MCF 10A (cell line): Measurements from ENCODE around the gene ACSL6. TPM values are rescaled to one million over a fixed set of nuclear protein-coding genes. Genes with fewer than 3 reads are reported as not detected.

Experiments
- BruUV-seq: library from RNA; stranded (reverse); fragments of 400-500 nt; replicated peaks from 2 replicates; lab custom pipeline; 2021; lab: Mats Ljungman, UMichigan
- CTCF ChIA-PET: fragments of 300-600 bp; sonication (Branson Sonifier 250); formaldehyde crosslinking; extraction: SDS; loops from one replicate; lab custom pipeline; 2021; ENCODE audit warnings: antibody characterized with exemption, inconsistent platforms; lab: Yijun Ruan, JAX
- POLR2A ChIA-PET: fragments of 300-600, 350-650 bp; sonication (Branson Sonifier 250); formaldehyde crosslinking; extraction: SDS; loops from one replicate; lab custom pipeline; 2020; ENCODE audit warnings: antibody characterized with exemption, inconsistent platforms; lab: Yijun Ruan, JAX
- DNase-seq: peaks from one replicate; pipeline ENCODE4 v3.0.0-alpha.2; 2018; ENCODE audit not compliant: unreplicated experiment
- H3K27ac Mint-ChIP-seq: one replicate; pipeline ENCODE4 v1.8.0; 2022; ENCODE audit warnings: mild to moderate bottlenecking, low read depth, mixed read lengths; ENCODE audit not compliant: unreplicated experiment
- H3K27me3 Mint-ChIP-seq: one replicate; pipeline ENCODE4 v1.8.0; 2022; ENCODE audit warnings: mixed read lengths; ENCODE audit not compliant: insufficient read depth, unreplicated experiment
- H3K36me3 Mint-ChIP-seq: one replicate; pipeline ENCODE4 v1.8.0; 2022; ENCODE audit warnings: mild to moderate bottlenecking, moderate library complexity, mixed read lengths; ENCODE audit not compliant: insufficient read depth, unreplicated experiment
- H3K4me1 Mint-ChIP-seq: one replicate; pipeline ENCODE4 v1.8.0; 2022; ENCODE audit warnings: mixed read lengths; ENCODE audit not compliant: insufficient read depth, unreplicated experiment
- H3K4me3 Mint-ChIP-seq: one replicate; pipeline ENCODE4 v1.8.0; 2022; ENCODE audit warnings: mild to moderate bottlenecking, moderate library complexity, mixed read lengths; ENCODE audit not compliant: unreplicated experiment
- H3K9me3 Mint-ChIP-seq: one replicate; pipeline ENCODE4 v1.8.0; 2022; ENCODE audit warnings: mixed read lengths; ENCODE audit not compliant: unreplicated experiment
- intact Hi-C: fragments of 100-400 bp; cut with micrococcal nuclease; formaldehyde crosslinking; loops from 2 replicates; pipeline ENCODE4 v1.14.1; 2022
- total RNA-seq: library from RNA; stranded (reverse); gene quantifications from 2 replicates; pipeline ENCODE4 v1.2.3, GENCODE V29; 2022
- TF ChIP-seq, protein P1 (sequence below): fragments of 200-600 bp; IDR thresholded peaks from one replicate; pipeline ENCODE4 v1.8.0; 2022; ENCODE audit warnings: antibody characterized with exemption, mild to moderate bottlenecking; ENCODE audit not compliant: unreplicated experiment

ACSL6 gene
- total RNA-seq, 1 experiment from 2014 or later: not detected

DNA sequence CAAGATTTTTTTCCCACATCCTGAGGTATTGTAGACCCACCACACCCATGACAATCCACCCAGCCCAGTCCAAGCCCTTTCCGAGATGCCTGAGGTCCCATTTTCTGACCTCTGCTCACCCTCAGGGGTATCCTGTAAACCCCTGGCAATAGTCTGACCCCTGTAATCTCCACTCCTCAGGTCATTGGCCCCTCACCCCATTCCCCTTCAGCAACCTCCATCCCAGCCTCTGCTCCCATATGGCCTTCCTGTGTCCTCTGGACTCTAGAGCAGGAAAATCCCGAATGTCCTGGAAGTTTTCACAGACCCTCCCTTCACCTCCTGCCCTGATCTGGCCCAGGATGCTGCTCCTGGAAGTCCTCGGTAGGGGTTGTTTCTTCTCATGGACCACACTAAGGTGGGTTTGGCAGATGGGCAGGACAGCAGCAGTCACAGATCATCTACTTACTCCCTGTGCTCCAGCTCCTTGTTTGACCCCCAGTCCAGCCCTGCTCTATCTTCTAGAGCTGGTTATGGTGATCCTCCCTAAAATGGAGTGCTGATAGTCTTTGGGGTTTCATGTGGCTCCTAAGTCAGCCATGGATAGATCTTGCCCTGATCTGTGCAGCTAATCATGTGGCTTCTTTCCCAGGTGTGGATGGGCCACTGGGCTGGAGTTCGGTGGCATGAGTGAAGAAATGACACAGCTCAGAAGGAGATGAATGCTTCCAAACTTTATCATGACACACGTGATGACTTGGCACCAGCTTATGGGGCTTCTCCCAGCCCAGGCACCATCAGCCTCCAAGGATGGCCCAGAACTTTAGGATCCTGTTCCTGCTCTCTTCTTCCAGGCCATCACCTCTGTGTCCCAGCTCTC is 12.0 kb upstream of the ACSL6 start:
- BruUV-seq: no TSS peak
- TF ChIP-seq, protein P1, sequence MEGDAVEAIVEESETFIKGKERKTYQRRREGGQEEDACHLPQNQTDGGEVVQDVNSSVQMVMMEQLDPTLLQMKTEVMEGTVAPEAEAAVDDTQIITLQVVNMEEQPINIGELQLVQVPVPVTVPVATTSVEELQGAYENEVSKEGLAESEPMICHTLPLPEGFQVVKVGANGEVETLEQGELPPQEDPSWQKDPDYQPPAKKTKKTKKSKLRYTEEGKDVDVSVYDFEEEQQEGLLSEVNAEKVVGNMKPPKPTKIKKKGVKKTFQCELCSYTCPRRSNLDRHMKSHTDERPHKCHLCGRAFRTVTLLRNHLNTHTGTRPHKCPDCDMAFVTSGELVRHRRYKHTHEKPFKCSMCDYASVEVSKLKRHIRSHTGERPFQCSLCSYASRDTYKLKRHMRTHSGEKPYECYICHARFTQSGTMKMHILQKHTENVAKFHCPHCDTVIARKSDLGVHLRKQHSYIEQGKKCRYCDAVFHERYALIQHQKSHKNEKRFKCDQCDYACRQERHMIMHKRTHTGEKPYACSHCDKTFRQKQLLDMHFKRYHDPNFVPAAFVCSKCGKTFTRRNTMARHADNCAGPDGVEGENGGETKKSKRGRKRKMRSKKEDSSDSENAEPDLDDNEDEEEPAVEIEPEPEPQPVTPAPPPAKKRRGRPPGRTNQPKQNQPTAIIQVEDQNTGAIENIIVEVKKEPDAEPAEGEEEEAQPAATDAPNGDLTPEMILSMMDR: no peak
- H3K27me3 Mint-ChIP-seq: peaks cover 21% of the 10 kb centered on the region

DNA sequence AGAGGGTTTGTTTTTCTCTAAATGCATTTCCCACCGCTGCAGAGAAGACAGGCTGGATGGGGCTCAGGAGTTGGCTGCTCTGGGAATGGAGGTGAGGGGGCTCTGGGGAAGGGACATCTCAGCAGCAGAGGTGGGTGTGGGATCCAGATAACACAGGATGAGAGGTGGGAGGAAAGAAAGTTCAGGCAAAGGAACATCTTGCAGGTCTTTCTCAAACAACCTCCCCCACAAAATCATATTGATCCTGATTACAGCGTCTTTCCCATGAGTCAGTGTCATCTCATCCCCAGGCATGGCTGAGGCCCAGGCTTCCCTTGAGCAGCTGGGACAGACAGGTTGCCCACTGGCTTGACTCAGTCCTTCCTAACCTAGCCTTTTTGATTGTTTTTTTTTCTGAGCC is 11.3 kb upstream of the ACSL6 start:
- no peaks in the 10 kb centered on the region for H3K36me3 Mint-ChIP-seq
- POLR2A ChIA-PET: interaction anchor here (1.1 kb wide), 1 partner anchor 433 kb away, joined by 3 read pairs; no protein-coding TSS in a partner anchor

More for the DNA sequence above, 12.0 kb upstream of the ACSL6 start:
- ChIA-PET CTCF (interaction anchor here (0.6 to 1.2 kb wide), 3 partner anchors 42 to 591 kb away, joined by 3 to 6 read pairs (median 3); no protein-coding TSS in a partner anchor), POLR2A (no interaction called here)
- no peak for DNase-seq
- Mint-ChIP-seq H3K4me3 (no peak overlapping the region), H3K9me3 (no peaks in the 10 kb centered on the region), H3K27ac (no peak overlapping the region), H3K4me1 (no peaks in the 10 kb centered on the region), H3K36me3 (no peaks in the 10 kb centered on the region)
- intact Hi-C loops: no loop called here

DNA sequence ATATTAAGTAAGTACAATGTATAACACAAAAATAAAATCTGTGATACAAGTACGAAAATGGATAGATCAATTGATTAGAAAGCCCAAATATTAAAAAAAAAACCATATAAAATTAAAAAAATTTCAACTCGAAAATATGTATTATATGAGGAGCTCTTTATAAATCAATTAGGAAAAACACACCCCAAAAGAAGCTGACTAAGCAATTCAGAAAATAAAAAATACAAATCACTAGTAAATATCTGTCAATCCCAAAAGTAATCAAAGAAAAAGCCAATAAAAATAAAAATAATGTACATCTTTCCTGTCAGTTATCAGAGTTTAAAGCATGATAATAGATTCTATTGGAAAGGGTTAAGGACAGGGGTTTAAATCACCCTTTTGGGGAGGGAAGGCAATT is 10.2 kb upstream of the ACSL6 start:
- no peaks in the 10 kb centered on the region for H3K9me3 Mint-ChIP-seq
- no peaks in the 10 kb centered on the region for H3K4me1 Mint-ChIP-seq
- intact Hi-C loops: no loop called here
- TF ChIP-seq, protein P1: no peak
- H3K36me3 Mint-ChIP-seq: no peaks in the 10 kb centered on the region
- DNase-seq: no peak
- ChIA-PET CTCF (no interaction called here), POLR2A (interaction anchor here (1.5 kb wide), 1 partner anchor 59 kb away, joined by 4 read pairs; no protein-coding TSS in a partner anchor)
- BruUV-seq: no TSS peak
- no peak overlapping the region for H3K27ac Mint-ChIP-seq
- peaks cover 27% of the 10 kb centered on the region for H3K27me3 Mint-ChIP-seq
- H3K4me3 Mint-ChIP-seq: no peak overlapping the region

More for the DNA sequence above, 11.3 kb upstream of the ACSL6 start:
- TF ChIP-seq, protein P1: no peak
- Mint-ChIP-seq H3K27me3 (peaks cover 21% of the 10 kb centered on the region), H3K9me3 (no peaks in the 10 kb centered on the region), H3K4me1 (no peaks in the 10 kb centered on the region), H3K4me3 (no peak overlapping the region), H3K27ac (no peak overlapping the region)
- no peak for DNase-seq
- CTCF ChIA-PET: no interaction called here
- intact Hi-C loops: no loop called here
- no TSS peak for BruUV-seq

DNA sequence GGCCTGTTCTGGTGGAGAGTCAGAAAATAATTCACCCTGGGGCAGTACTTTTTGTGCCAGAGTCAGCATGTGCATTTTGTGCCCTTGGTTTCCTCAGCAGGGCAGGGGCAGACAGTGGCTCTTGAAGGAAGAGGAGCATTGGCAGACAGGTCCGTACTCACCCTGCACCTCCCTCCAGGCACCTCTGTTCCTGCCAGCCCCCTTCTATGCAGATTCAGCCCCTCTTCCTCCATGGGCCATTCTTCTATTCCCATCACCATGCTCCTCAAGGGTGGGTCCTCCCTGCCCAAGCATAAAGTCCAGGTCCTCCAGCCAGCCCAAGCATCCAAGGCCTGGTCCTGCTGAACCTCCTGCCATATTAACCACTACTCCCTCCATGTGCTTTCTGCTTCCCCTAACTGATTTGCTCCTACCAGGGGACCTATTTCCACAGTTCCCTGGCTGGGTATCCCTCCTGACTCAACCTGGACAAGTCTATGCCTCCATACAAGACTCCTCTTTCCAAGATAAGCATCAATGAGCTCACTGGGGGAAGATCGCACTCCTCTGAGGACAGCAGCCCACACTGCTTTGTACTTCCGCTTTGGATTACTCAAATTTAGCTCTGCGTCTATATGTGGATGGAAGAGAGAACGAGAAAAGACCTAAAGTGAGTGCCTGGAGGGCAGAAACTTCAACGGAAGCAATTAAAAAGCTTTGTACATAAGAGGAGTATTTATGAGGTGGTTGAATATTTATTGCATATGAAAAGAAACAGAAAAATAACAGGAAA is 9.3 kb upstream of the ACSL6 start:
- intact Hi-C loops: no loop called here
- TF ChIP-seq, protein P1: no peak
- CTCF ChIA-PET: interaction anchor here (0.6 to 1.1 kb wide), 2 partner anchors 11 to 431 kb away, joined by 3 to 6 read pairs; no protein-coding TSS in a partner anchor
- DNase-seq: no peak
- H3K27me3 Mint-ChIP-seq: peaks cover 36% of the 10 kb centered on the region
- no peaks in the 10 kb centered on the region for H3K9me3 Mint-ChIP-seq
- H3K4me1 Mint-ChIP-seq: no peaks in the 10 kb centered on the region
- H3K27ac Mint-ChIP-seq: no peak overlapping the region
- no TSS peak for BruUV-seq
- no peaks in the 10 kb centered on the region for H3K36me3 Mint-ChIP-seq
- POLR2A ChIA-PET: interaction anchor here (1.5 kb wide), 1 partner anchor 58 kb away, joined by 4 read pairs; no protein-coding TSS in a partner anchor
- H3K4me3 Mint-ChIP-seq: no peak overlapping the region
